Progenitor cell of endocrine pancreas (in vitro differentiated cells): ENCODE data around the gene TAL2. TPM values are rescaled to one million over a fixed set of nuclear protein-coding genes. Genes with fewer than 3 reads are reported as not detected.

Source experiments
- DNase-seq: peaks from one replicate; pipeline ENCODE4 v3.0.0; 2021; ENCODE audit warnings: low spot score; ENCODE audit not compliant: unreplicated experiment
- H3K27ac Mint-ChIP-seq: 2 replicates; pipeline ENCODE4 v1.8.0; 2021; ENCODE audit warnings: mild to moderate bottlenecking, moderate library complexity, mixed read lengths
- H3K27me3 Mint-ChIP-seq: 2 replicates; pipeline ENCODE4 v1.8.0; 2021; ENCODE audit warnings: mixed read lengths
- H3K36me3 Mint-ChIP-seq: 2 replicates; pipeline ENCODE4 v1.8.0; 2022; ENCODE audit warnings: mixed read lengths; ENCODE audit not compliant: insufficient read depth
- H3K4me1 Mint-ChIP-seq: 2 replicates; pipeline ENCODE4 v1.8.0; 2021; ENCODE audit warnings: low read depth, mixed read lengths
- H3K4me3 Mint-ChIP-seq: 2 replicates; pipeline ENCODE4 v1.8.0; 2021; ENCODE audit warnings: low read depth, mild to moderate bottlenecking, moderate library complexity, mixed read lengths
- H3K9me3 Mint-ChIP-seq: 2 replicates; pipeline ENCODE4 v1.8.0; 2021; ENCODE audit warnings: low read depth, mixed read lengths
- total RNA-seq: library from RNA; stranded (reverse); gene quantifications from 2 replicates; pipeline ENCODE4 v1.2.1, GENCODE V29; 2021
- TF ChIP-seq, protein P1 (sequence below): fragments of 200-600 bp; sonication (generic); IDR thresholded peaks from one replicate; pipeline ENCODE4 v1.5.0; 2021; ENCODE audit warnings: antibody characterized with exemption, mild to moderate bottlenecking; ENCODE audit not compliant: unreplicated experiment

TAL2 gene
- total RNA-seq, 1 donor from 2014 or later, result 2.2 TPM

DNA sequence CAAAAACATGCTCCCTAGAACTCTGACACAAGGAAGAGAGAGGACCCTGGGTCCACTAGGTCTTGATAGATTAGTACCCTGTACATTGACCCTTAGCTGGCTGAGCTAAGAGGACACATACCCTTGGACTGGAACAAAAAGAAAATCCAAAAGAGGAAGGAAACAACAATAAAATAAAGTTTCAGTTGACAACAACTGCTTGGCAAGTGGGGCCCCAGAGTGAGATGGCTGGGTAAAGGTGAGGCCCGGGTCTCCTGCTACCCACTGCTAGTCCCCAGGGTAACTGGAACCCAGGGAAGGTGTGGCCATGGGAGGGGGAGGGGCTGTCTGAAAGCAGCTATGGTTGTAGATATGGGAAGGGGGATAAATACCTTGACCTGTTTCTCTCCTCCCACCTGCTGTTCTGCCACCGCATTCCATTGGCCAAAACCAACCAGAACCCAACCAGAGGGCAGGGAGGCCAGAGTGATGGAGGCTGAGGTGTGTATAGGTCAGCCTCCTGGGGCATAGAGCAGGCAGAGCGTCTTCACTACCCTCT, 11.7 kb downstream of the TAL2 start:
- H3K27me3 Mint-ChIP-seq, result peaks cover 28% of the 10 kb centered on the region
- no peak for DNase-seq

DNA sequence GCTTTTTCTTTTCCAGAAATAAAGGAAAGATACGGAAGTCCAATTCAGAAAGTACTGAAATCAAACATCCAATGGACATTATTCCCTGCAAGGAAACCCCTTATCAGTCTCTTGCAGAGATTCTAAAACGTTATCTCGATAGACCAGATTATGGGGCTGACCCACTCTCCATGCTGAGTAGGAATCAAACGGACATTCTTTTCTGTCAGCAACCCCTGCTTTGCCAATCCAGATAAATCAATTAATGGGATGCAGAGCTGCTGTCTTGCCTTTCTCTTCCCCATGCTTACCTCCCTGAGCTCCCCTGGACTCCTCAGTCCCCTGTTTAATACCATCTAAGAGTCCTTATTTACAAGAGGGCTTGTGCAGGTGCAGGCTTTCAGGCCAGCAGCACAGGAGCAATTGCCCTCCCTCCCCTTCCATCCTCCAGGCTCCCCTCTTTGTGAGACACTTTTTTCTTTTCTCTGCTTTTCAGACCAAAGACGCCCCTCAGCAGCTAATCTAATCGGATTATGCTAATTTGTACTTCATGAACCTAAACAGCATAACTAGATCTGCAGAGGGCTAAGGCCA, 14.2 kb downstream of the TAL2 start:
- Mint-ChIP-seq H3K27ac (no peak overlapping the region), H3K36me3 (no peaks in the 10 kb centered on the region), H3K4me3 (no peak overlapping the region), H3K9me3 (no peaks in the 10 kb centered on the region), H3K27me3 (peaks cover 11% of the 10 kb centered on the region), H3K4me1 (peaks cover 11% of the 10 kb centered on the region)
- TF ChIP-seq, protein P1, sequence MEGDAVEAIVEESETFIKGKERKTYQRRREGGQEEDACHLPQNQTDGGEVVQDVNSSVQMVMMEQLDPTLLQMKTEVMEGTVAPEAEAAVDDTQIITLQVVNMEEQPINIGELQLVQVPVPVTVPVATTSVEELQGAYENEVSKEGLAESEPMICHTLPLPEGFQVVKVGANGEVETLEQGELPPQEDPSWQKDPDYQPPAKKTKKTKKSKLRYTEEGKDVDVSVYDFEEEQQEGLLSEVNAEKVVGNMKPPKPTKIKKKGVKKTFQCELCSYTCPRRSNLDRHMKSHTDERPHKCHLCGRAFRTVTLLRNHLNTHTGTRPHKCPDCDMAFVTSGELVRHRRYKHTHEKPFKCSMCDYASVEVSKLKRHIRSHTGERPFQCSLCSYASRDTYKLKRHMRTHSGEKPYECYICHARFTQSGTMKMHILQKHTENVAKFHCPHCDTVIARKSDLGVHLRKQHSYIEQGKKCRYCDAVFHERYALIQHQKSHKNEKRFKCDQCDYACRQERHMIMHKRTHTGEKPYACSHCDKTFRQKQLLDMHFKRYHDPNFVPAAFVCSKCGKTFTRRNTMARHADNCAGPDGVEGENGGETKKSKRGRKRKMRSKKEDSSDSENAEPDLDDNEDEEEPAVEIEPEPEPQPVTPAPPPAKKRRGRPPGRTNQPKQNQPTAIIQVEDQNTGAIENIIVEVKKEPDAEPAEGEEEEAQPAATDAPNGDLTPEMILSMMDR, result no peak
- no peak for DNase-seq

More for the DNA sequence above, 11.7 kb downstream of the TAL2 start:
- TF ChIP-seq, protein P1, result no peak
- Mint-ChIP-seq H3K4me1 (peaks cover 9% of the 10 kb centered on the region), H3K36me3 (no peaks in the 10 kb centered on the region), H3K27ac (no peak overlapping the region), H3K9me3 (no peaks in the 10 kb centered on the region), H3K4me3 (no peak overlapping the region)

DNA sequence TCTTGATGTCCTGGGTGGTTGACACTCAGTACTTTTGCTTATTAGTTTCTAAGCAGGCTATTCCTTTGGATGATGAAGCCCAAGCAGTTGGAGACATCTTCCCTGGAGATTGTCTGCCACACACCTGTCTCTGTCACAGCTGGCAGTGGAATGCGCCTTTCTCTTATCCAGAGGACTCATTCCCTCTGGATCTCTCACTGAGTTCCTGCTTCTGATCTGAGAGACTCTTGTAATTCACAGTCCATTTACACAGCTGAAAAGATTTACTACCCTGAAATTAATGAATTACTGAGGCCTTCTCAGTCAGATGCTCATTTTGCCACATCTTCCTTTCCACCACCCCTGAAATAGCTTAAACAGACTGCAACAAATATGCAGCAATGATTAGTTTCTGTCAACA, 15.9 kb downstream of the TAL2 start:
- Mint-ChIP-seq H3K36me3 (no peaks in the 10 kb centered on the region), H3K4me3 (no peak overlapping the region), H3K27ac (no peak overlapping the region), H3K4me1 (peaks cover 11% of the 10 kb centered on the region), H3K9me3 (no peaks in the 10 kb centered on the region), H3K27me3 (peaks cover 4% of the 10 kb centered on the region)
- DNase-seq, result no peak
- TF ChIP-seq, protein P1, result no peak

DNA sequence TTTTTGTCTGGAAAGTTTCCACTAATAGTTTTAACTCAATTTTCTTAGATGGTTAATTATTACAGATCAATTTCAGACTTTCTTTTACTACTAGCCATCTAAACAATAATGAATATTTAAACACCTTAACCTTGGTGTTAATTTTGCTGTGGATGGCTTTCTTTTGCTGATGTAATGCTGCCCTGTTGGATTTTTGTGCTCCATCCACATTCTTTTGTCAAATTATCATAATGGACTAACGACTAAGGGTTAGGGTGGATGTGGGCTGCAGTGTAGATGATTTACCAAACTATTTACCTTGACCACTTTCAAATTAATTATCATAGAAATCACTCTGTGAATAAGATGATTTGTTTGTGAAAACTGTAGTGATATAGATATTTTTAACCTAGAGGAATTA, 16.5 kb downstream of the TAL2 start:
- Mint-ChIP-seq H3K9me3 (no peaks in the 10 kb centered on the region), H3K27ac (no peak overlapping the region), H3K4me3 (no peak overlapping the region), H3K27me3 (peaks cover 4% of the 10 kb centered on the region), H3K4me1 (peaks cover 11% of the 10 kb centered on the region), H3K36me3 (no peaks in the 10 kb centered on the region)
- TF ChIP-seq, protein P1, result no peak
- no peak for DNase-seq

DNA sequence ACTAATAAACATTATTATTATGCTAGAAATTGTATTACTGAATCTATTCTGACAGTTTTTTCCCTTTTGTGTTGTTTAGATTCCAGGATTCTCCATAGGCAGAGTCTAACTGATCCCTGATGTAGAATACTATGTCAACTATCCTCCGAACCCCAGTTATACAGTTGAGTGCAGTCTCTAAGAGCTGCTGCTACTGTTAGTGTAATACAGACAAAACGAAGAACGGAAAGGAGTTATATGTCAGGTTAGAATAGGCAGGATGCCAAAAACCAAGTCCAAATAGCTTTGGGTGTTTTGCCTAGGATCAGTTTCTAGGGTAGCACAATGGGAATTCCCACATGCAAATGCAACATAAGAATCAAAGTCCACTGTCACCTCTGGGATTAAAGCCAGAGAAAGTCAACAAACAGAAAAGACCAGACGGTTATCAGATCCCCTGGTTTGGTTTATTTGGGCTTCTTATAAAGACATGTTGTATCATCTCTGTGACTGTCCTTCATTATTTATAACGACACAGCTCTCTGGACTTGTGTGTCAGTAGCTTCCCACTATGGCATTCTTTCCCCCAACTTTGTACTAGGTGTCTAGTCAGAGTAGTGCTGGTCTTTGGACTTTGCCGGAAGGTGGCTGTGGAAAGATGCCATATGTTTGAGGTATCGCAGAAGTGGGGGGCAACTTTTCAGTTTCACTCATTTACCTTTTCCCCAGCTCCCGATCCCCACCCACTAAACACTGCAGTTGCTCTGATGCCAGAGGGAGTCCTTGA, 17.2 kb downstream of the TAL2 start:
- Mint-ChIP-seq H3K27me3 (peaks cover 4% of the 10 kb centered on the region), H3K27ac (no peak overlapping the region), H3K9me3 (no peaks in the 10 kb centered on the region), H3K36me3 (no peaks in the 10 kb centered on the region), H3K4me1 (peaks cover 11% of the 10 kb centered on the region), H3K4me3 (no peak overlapping the region)
- TF ChIP-seq, protein P1, result no peak
- no peak for DNase-seq
